Epithelial cell of proximal tubule (primary cell): ENCODE results near the gene RRP9. TPM values are rescaled to one million over a fixed set of nuclear protein-coding genes. Genes with fewer than 3 reads are reported as not detected.

Experiments used
- DNase-seq: peaks from one replicate; pipeline ENCODE4 v3.0.0-alpha.2; 2011; ENCODE audit warnings: low read depth
- H3K4me3 ChIP-seq: 2 replicates; pipeline ENCODE4 v1.5.1; 2011; ENCODE audit warnings: low read depth, mild to moderate bottlenecking, low read length
- CTCF ChIP-seq: conservative IDR thresholded peaks from 2 replicates; pipeline ENCODE4 v1.5.1; 2012; ENCODE audit warnings: low read depth, mild to moderate bottlenecking, low read length
- total RNA-seq: library from RNA; depleted of rRNA; stranded (reverse); fragments of >200 nt; gene quantifications from 2 replicates; pipeline ENCODE4 v1.2.3, GENCODE V29; 2015

RRP9 gene
- total RNA-seq, 1 donor from 2014 or later = 28.0 TPM

GRCh38 chr3:51977446-51978142, 35.9 kb upstream of the RRP9 start:
- no peak overlapping the region for H3K4me3 ChIP-seq
- DNase-seq = no peak
- TF ChIP-seq CTCF = no peak

- TF ChIP-seq CTCF = no peak
- DNase-seq = no peak
- H3K4me3 ChIP-seq = peak overlapping the region; percentile 84
Observed at GRCh38 chr3:51975852-51976549, 34.3 kb upstream of the RRP9 start.

- DNase-seq = no peak
- peak within 1 kb of the TSS; percentile 84 for H3K4me3 ChIP-seq
- no peak for TF ChIP-seq CTCF
Observed at GRCh38 chr3:51974963-51975851, 33.5 kb upstream of the RRP9 start, which contains the start of gene ABHD14A. Gene ABHD14A (plus strand): TSS chr3:51975064. CDS start chr3:51975136, 72 bp downstream.

GRCh38 chr3:51974277-51974962, 32.7 kb upstream of the RRP9 start:
- H3K4me3 ChIP-seq = peak overlapping the region; percentile 84
- no peak for DNase-seq
- TF ChIP-seq CTCF = no peak

GRCh38 chr3:51971350-51971749, 29.6 kb upstream of the RRP9 start:
- DNase-seq = no peak
- TF ChIP-seq CTCF = no peak
- no peak overlapping the region for H3K4me3 ChIP-seq

GRCh38 chr3:51970606-51971300, 29.0 kb upstream of the RRP9 start:
- H3K4me3 ChIP-seq = no peak overlapping the region
- no peak for DNase-seq
- TF ChIP-seq CTCF = no peak
